CD14-positive monocyte (primary cell): ENCODE measurements around the gene USP47. TPM values are rescaled to one million over a fixed set of nuclear protein-coding genes. Genes with fewer than 3 reads are reported as not detected.
A peak's percentile ranks its signal among the peaks of the same experiment; 100 is the strongest.

Experiments used
- DNase-seq, 3 donors: peaks; one replicate each; pipeline ENCODE4 v3.0.0-alpha.2; 2011 to 2022
- H2AFZ ChIP-seq: 2 replicates; pipeline ENCODE4 v1.6.0; 2012; ENCODE audit warnings: mild to moderate bottlenecking, low read depth, low read length, inconsistent platforms; ENCODE audit not compliant: insufficient read depth, poor library complexity, severe bottlenecking
- H3K27ac ChIP-seq, 2 donors: 1 replicate in 1 of 2; 2 replicates in 1 of 2; pipeline ENCODE4 v1.5.1; 2012 to 2013; ENCODE audit warnings: low read length in 2 of 2, control low read depth in 1 of 2, inconsistent platforms in 1 of 2, low read depth in 1 of 2, mild to moderate bottlenecking in 1 of 2
- H3K27me3 ChIP-seq, 2 donors: one replicate each; pipeline versions ENCODE4 v1.6.0 to v1.6.1; 2011 to 2013; ENCODE audit warnings: low read length in 2 of 2; ENCODE audit not compliant: control insufficient read depth in 2 of 2, insufficient read depth in 2 of 2
- H3K36me3 ChIP-seq, 2 donors: replicated peaks in 1 of 2; 1 replicate in 1 of 2; 2 replicates in 1 of 2; pipeline versions ENCODE4 v1.5.1 to v1.6.1; 2012 to 2013; ENCODE audit warnings: low read length in 2 of 2, control low read depth in 1 of 2, inconsistent platforms in 1 of 2, mild to moderate bottlenecking in 1 of 2; ENCODE audit not compliant: insufficient read depth in 2 of 2, control insufficient read depth in 1 of 2
- H3K4me1 ChIP-seq, 2 donors: 1 replicate in 1 of 2; 2 replicates in 1 of 2; pipeline versions ENCODE4 v1.5.1 to v1.6.1; 2012 to 2013; ENCODE audit warnings: low read length in 2 of 2, control low read depth in 1 of 2, inconsistent platforms in 1 of 2, mild to moderate bottlenecking in 1 of 2, moderate library complexity in 1 of 2; ENCODE audit not compliant: insufficient read depth in 2 of 2, control insufficient read depth in 1 of 2
- H3K4me2 ChIP-seq: replicated peaks from 2 replicates; pipeline ENCODE3; 2012; ENCODE audit warnings: low read length, moderate library complexity, mild to moderate bottlenecking; ENCODE audit not compliant: poor library complexity, severe bottlenecking; ENCODE audit errors: extremely low read depth
- H3K4me3 ChIP-seq, 3 experiments: fragments of 200-600 bp in 1 of 3; sonication (generic) in 1 of 3; replicated peaks in 1 of 3; 1 replicate in 2 of 3; 2 replicates in 1 of 3; pipeline ENCODE4 v1.5.1; 2011 to 2013; ENCODE audit warnings: low read length in 3 of 3, mild to moderate bottlenecking in 3 of 3, control low read depth in 2 of 3, low read depth in 2 of 3, inconsistent platforms in 1 of 3, moderate library complexity in 1 of 3
- H3K79me2 ChIP-seq: 2 replicates; pipeline ENCODE4 v1.6.0; 2012; ENCODE audit warnings: mild to moderate bottlenecking, control low read depth, inconsistent platforms, low read length, moderate library complexity; ENCODE audit not compliant: insufficient read depth
- H3K9ac ChIP-seq: 2 replicates; pipeline ENCODE4 v1.6.0; 2017; ENCODE audit warnings: low read length, mild to moderate bottlenecking; ENCODE audit not compliant: insufficient read depth, poor library complexity, severe bottlenecking
- H3K9me3 ChIP-seq, 2 donors: replicated peaks in 1 of 2; 1 replicate in 1 of 2; 2 replicates in 1 of 2; pipeline versions ENCODE4 v1.5.1 to v1.6.1; 2012 to 2013; ENCODE audit warnings: low read length in 2 of 2, control low read depth in 1 of 2; ENCODE audit not compliant: control insufficient read depth in 1 of 2, insufficient read depth in 1 of 2
- H4K20me1 ChIP-seq: 2 replicates; pipeline ENCODE4 v1.6.0; 2012; ENCODE audit warnings: mild to moderate bottlenecking, low read length, control low read depth, moderate library complexity; ENCODE audit not compliant: insufficient read depth
- H3K27ac Mint-ChIP-seq, 7 donors: one replicate each; pipeline ENCODE4 v1.8.0; 2020; ENCODE audit warnings: mild to moderate bottlenecking in 7 of 7, mixed read lengths in 7 of 7, moderate library complexity in 6 of 7, inconsistent platforms in 2 of 7
- H3K27me3 Mint-ChIP-seq, 3 donors: one replicate each; pipeline ENCODE4 v1.8.0; 2021 to 2022; ENCODE audit warnings: low read depth in 3 of 3, mild to moderate bottlenecking in 3 of 3, mixed read lengths in 3 of 3, moderate library complexity in 3 of 3, inconsistent platforms in 1 of 3
- H3K36me3 Mint-ChIP-seq, 2 donors: one replicate each; pipeline ENCODE4 v1.8.0; 2020; ENCODE audit warnings: mixed read lengths in 2 of 2, inconsistent platforms in 1 of 2, mild to moderate bottlenecking in 1 of 2
- H3K4me1 Mint-ChIP-seq: one replicate; pipeline ENCODE4 v1.8.0; 2020; ENCODE audit warnings: mild to moderate bottlenecking, mixed read lengths
- H3K4me3 Mint-ChIP-seq, 2 donors: one replicate each; pipeline ENCODE4 v1.8.0; 2020; ENCODE audit warnings: mild to moderate bottlenecking in 2 of 2, mixed read lengths in 2 of 2, moderate library complexity in 1 of 2
- H3K9me3 Mint-ChIP-seq, 7 donors: one replicate each; pipeline ENCODE4 v1.8.0; 2020 to 2022; ENCODE audit warnings: mixed read lengths in 7 of 7, mild to moderate bottlenecking in 6 of 7, moderate library complexity in 6 of 7, inconsistent platforms in 2 of 7
- CTCF ChIP-seq: fragments of 200-600 bp; IDR thresholded peaks from one replicate; pipeline ENCODE4 v1.8.0; 2022; ENCODE audit warnings: antibody characterized with exemption, mild to moderate bottlenecking
- WGBS: methylation state at CpG from one replicate; pipeline ENCODE4 v1.1.5; 2013; ENCODE audit warnings: missing lambda C conversion rate; ENCODE audit not compliant: insufficient coverage; 5-methylcytosine and 5-hydroxymethylcytosine counted together
- intact Hi-C, 2 donors: fragments of 100-400 bp; cut with micrococcal nuclease; formaldehyde crosslinking; loops; one replicate each; pipeline versions ENCODE4 v1.15.0 to v1.15.1; 2023
- polyA plus RNA-seq, 3 donors: library from polyadenylated mRNA; depleted of rRNA in 1 of 3; unstranded in 2 of 3; stranded (reverse) in 1 of 3; fragments of 300-500 nt in 2 of 3; fragments of >200 nt in 1 of 3; fragmentation: Illumina TruSeq in 2 of 3; gene quantifications; 1 replicate in 2 of 3; 2 replicates in 1 of 3; pipeline ENCODE4 v1.2.3, GENCODE V29; 2012 to 2021

The USP47 gene
- polyA plus RNA-seq, 3 donors = 8.1 to 17.5 (median 10.5) TPM

- H3K4me3 ChIP-seq = no peak overlapping the region
- Mint-ChIP-seq H3K4me3 (peak overlapping the region in 1 of 2 donors; percentile 21), H3K27me3 (peaks cover 2 to 15% (median 5%) of the 10 kb centered on the region in 3 donors), H3K27ac (peak overlapping the region in 1 of 7 donors; percentile 21), H3K36me3 (no peaks in the 10 kb centered on the region), H3K9me3 (peaks cover 0 to 4% (median 0%) of the 10 kb centered on the region in 7 donors), H3K4me1 (no peaks in the 10 kb centered on the region)
- H3K27ac ChIP-seq = no peak overlapping the region
- no peak for TF ChIP-seq CTCF
- no peaks in the 10 kb centered on the region for H3K79me2 ChIP-seq
- H3K36me3 ChIP-seq = no peaks in the 10 kb centered on the region
- DNase-seq = no peak
- H3K4me2 ChIP-seq = no peak overlapping the region
- no peak overlapping the region for H2AFZ ChIP-seq
- no peaks in the 10 kb centered on the region for H3K4me1 ChIP-seq
- H3K27me3 ChIP-seq = peaks cover 0 to 2% of the 10 kb centered on the region in 2 donors
- 87% methylated on average over 27 of the region's 35 CpGs for WGBS
- no peaks in the 10 kb centered on the region for H4K20me1 ChIP-seq
- peaks cover 0 to 3% of the 10 kb centered on the region in 2 donors for H3K9me3 ChIP-seq
- H3K9ac ChIP-seq = no peak overlapping the region
- intact Hi-C loops = no loop called here
Measured at GRCh38 chr11:11810764-11811726, 30.7 kb upstream of the USP47 start.

GRCh38 chr11:11813288-11813962 lies 28.3 kb upstream of the USP47 start:
- intact Hi-C loops = no loop called here
- H3K27ac ChIP-seq = no peak overlapping the region
- no peak for TF ChIP-seq CTCF
- no peak overlapping the region for H3K4me3 ChIP-seq
- H3K36me3 ChIP-seq = no peaks in the 10 kb centered on the region
- H2AFZ ChIP-seq = no peak overlapping the region
- no peak overlapping the region for H3K4me2 ChIP-seq
- peaks cover 0 to 2% of the 10 kb centered on the region in 2 donors for H3K27me3 ChIP-seq
- peaks cover 0 to 3% of the 10 kb centered on the region in 2 donors for H3K9me3 ChIP-seq
- Mint-ChIP-seq H3K27ac (no peak overlapping the region), H3K27me3 (peaks cover 2 to 10% (median 5%) of the 10 kb centered on the region in 3 donors), H3K36me3 (no peaks in the 10 kb centered on the region), H3K4me3 (no peak overlapping the region), H3K9me3 (peaks cover 0 to 4% (median 0%) of the 10 kb centered on the region in 7 donors), H3K4me1 (peaks cover 2% of the 10 kb centered on the region)
- no peak overlapping the region for H3K9ac ChIP-seq
- H3K79me2 ChIP-seq = no peaks in the 10 kb centered on the region
- no CpG with 5 or more reads among the region's 3 CpGs for WGBS
- no peak for DNase-seq
- H3K4me1 ChIP-seq = no peaks in the 10 kb centered on the region
- H4K20me1 ChIP-seq = no peaks in the 10 kb centered on the region
